A549 (cell line): ENCODE results near the gene ENGASE. TPM values are rescaled to one million over a fixed set of nuclear protein-coding genes. Genes with fewer than 3 reads are reported as not detected.

ENCODE experiments used
- ATAC-seq, 2 experiments: fragments of 200-7000 bp in 1 of 2; fragments of >200 bp in 1 of 2; cut with Nextera tagmentation in 1 of 2; cut with Tn5 transposase in 1 of 2; 3 replicates each; pipeline versions ENCODE4 v1.8.0 to v1.9.1; 2018 to 2020; ENCODE audit warnings: mild to moderate bottlenecking in 1 of 2, moderate library complexity in 1 of 2
- CTCF ChIA-PET: fragments of 300-600 bp; sonication (Branson Sonifier 250); formaldehyde crosslinking; extraction: SDS; loops from one replicate; lab custom pipeline; 2021; ENCODE audit warnings: antibody characterized with exemption, inconsistent platforms; lab: Yijun Ruan, JAX
- POLR2A ChIA-PET: fragments of 350-600 bp; formaldehyde crosslinking; extraction: SDS; loops from one replicate; lab custom pipeline; 2021; ENCODE audit warnings: antibody characterized with exemption, inconsistent platforms; lab: Yijun Ruan, JAX
- DNase-seq, 2 experiments: peaks; one replicate each; pipeline versions ENCODE4 v3.0.0 to v3.0.0-alpha.2; 2011 to 2016; ENCODE audit warnings: low read depth in 1 of 2, low spot score in 1 of 2
- FAIRE-seq: peaks from 2 replicates; lab custom pipeline; 2011; peaks lifted over from hg19 to GRCh38; lab: Jason Lieb, UNC
- H3K27ac ChIP-seq, 2 experiments: fragments of >200 bp; sonication (Bioruptor Twin); formaldehyde crosslinking; 3 replicates each; pipeline ENCODE4 v1.5.1; 2016 to 2017
- H3K4me1 ChIP-seq: fragments of >200 bp; sonication (Bioruptor Twin); formaldehyde crosslinking; 3 replicates; pipeline ENCODE4 v1.6.1; 2016
- H3K4me2 ChIP-seq: fragments of >200 bp; sonication (Bioruptor Twin); formaldehyde crosslinking; 3 replicates; pipeline ENCODE4 v1.6.1; 2016
- H3K4me3 ChIP-seq: fragments of >200 bp; sonication (Bioruptor Twin); formaldehyde crosslinking; 3 replicates; pipeline ENCODE4 v1.5.1; 2016
- H3K9me3 ChIP-seq: fragments of >200 bp; sonication (Bioruptor Twin); formaldehyde crosslinking; 3 replicates; pipeline ENCODE4 v1.6.1; 2016
- CBX2 ChIP-seq: fragments of 200-600 bp; sonication (generic); IDR thresholded peaks from 2 replicates; pipeline ENCODE4 v1.6.1; 2016; ENCODE audit warnings: low read depth, mild to moderate bottlenecking, borderline replicate concordance
- CBX8 ChIP-seq: fragments of 200-600 bp; sonication (generic); IDR thresholded peaks from 2 replicates; pipeline ENCODE4 v1.6.1; 2016
- CHD2 ChIP-seq: fragments of 150-350 bp; IDR thresholded peaks from 2 replicates; pipeline ENCODE4 v1.6.1; 2014; ENCODE audit warnings: low read length; ENCODE audit not compliant: partially characterized antibody
- EHF ChIP-seq: fragments of 250-450 bp; sonication (Bioruptor Pico); IDR thresholded peaks from 2 replicates; pipeline ENCODE4 v1.5.0; 2020; ENCODE audit warnings: mild to moderate bottlenecking
- GATA3 ChIP-seq: IDR thresholded peaks from 2 replicates; pipeline ENCODE4 v1.6.1; 2012; ENCODE audit warnings: borderline replicate concordance
- HES2 ChIP-seq: fragments of >200 bp; sonication (Bioruptor Twin); formaldehyde crosslinking; IDR thresholded peaks from 2 replicates; pipeline ENCODE4 v1.6.1; 2016
- HOXB5 ChIP-seq: fragments of 250-450 bp; sonication (Bioruptor Pico); IDR thresholded peaks from 2 replicates; pipeline ENCODE4 v1.5.0; 2020; ENCODE audit warnings: mild to moderate bottlenecking, moderate library complexity
- JUNB ChIP-seq: fragments of >200 bp; sonication (Bioruptor Twin); formaldehyde crosslinking; IDR thresholded peaks from 2 replicates; pipeline ENCODE4 v1.6.1; 2016
- KDM5A ChIP-seq: fragments of 200-600 bp; sonication (generic); IDR thresholded peaks from 2 replicates; pipeline ENCODE4 v1.6.1; 2016; ENCODE audit warnings: antibody characterized with exemption, mild to moderate bottlenecking
- MAFK ChIP-seq: fragments of 450-650 bp; IDR thresholded peaks from 2 replicates; pipeline ENCODE4 v1.6.1; 2014; ENCODE audit not compliant: partially characterized antibody
- MAX ChIP-seq: IDR thresholded peaks from 2 replicates; pipeline ENCODE4 v1.6.1; 2012
- MAZ ChIP-seq: fragments of 150-350 bp; IDR thresholded peaks from 2 replicates; pipeline ENCODE4 v1.6.1; 2014; ENCODE audit warnings: antibody characterized with exemption, low read depth, low read length, borderline replicate concordance
- MYC ChIP-seq: IDR thresholded peaks from 2 replicates; pipeline ENCODE4 v1.6.1; 2012; ENCODE audit warnings: mild to moderate bottlenecking, inconsistent platforms, low read length, improper control_type of control experiment, borderline replicate concordance
- NFE2L2 ChIP-seq: fragments of 150-350 bp; conservative IDR thresholded peaks from 2 replicates; pipeline ENCODE4 v1.6.1; 2014; ENCODE audit warnings: low read length
- NPAS2 ChIP-seq: fragments of 250-450 bp; sonication (Bioruptor Pico); IDR thresholded peaks from 2 replicates; pipeline ENCODE4 v1.8.0; 2022; ENCODE audit warnings: mild to moderate bottlenecking, moderate library complexity, borderline replicate concordance
- NR3C1 ChIP-seq: fragments of >200 bp; sonication (Bioruptor Twin); formaldehyde crosslinking; IDR thresholded peaks from 3 replicates; pipeline ENCODE4 v1.6.1; 2017
- POLR2A ChIP-seq: IDR thresholded peaks from 2 replicates; pipeline ENCODE4 v1.6.1; 2012; ENCODE audit warnings: mild to moderate bottlenecking, low read length
- POLR2AphosphoS2 ChIP-seq: conservative IDR thresholded peaks from 2 replicates; pipeline ENCODE4 v1.6.1; 2012; ENCODE audit warnings: low read length, improper control_type of control experiment, inconsistent platforms
- RAD21 ChIP-seq, 2 experiments: fragments of >200 bp in 1 of 2; sonication (Bioruptor Twin) in 1 of 2; formaldehyde crosslinking in 1 of 2; IDR thresholded peaks in 1 of 2; conservative IDR thresholded peaks in 1 of 2; 2 replicates in 1 of 2; 3 replicates in 1 of 2; pipeline ENCODE4 v1.6.1; 2012 to 2018; ENCODE audit warnings: inconsistent platforms in 1 of 2
- REST ChIP-seq: fragments of 200-600 bp; sonication (generic); IDR thresholded peaks from 2 replicates; pipeline ENCODE4 v1.6.1; 2016; ENCODE audit warnings: antibody characterized with exemption, mild to moderate bottlenecking, moderate library complexity
- SMC3 ChIP-seq: fragments of >200 bp; sonication (Bioruptor Twin); formaldehyde crosslinking; IDR thresholded peaks from 3 replicates; pipeline ENCODE4 v1.6.1; 2018; ENCODE audit warnings: inconsistent platforms
- TFCP2L1 ChIP-seq: fragments of 250-450 bp; sonication (Bioruptor Pico); IDR thresholded peaks from 2 replicates; pipeline ENCODE4 v1.5.0; 2021; ENCODE audit warnings: mild to moderate bottlenecking
- TP53 ChIP-seq: fragments of 250-450 bp; sonication (Bioruptor Pico); IDR thresholded peaks from 2 replicates; pipeline ENCODE4 v1.5.0; 2021; ENCODE audit warnings: mild to moderate bottlenecking, moderate library complexity
- WGBS: methylation state at CpG from one replicate; pipeline ENCODE4 v1.1.6; 2017; ENCODE audit errors: missing lambda C conversion rate; 5-methylcytosine and 5-hydroxymethylcytosine counted together
- polyA plus RNA-seq, 4 experiments: library from polyadenylated mRNA; depleted of rRNA in 3 of 4; stranded (reverse); fragments of >200 nt; fragmentation: RNase III in 1 of 4; extraction: RNeasy Plus Mini Kit Qiagen cat#74134 plus additional on column Dnase treatment in 1 of 4; gene quantifications; 2 replicates in 3 of 4; 3 replicates in 1 of 4; pipeline ENCODE4 v1.2.3, GENCODE V29; 2011 to 2017
- TF ChIP-seq, protein P1 (sequence below): IDR thresholded peaks from 2 replicates; pipeline ENCODE4 v1.6.1; 2012; ENCODE audit warnings: low read depth, borderline replicate concordance
- TF ChIP-seq, protein P2 (sequence below): fragments of 250-450 bp; sonication (Bioruptor Pico); IDR thresholded peaks from 2 replicates; pipeline ENCODE4 v1.5.0; 2020; ENCODE audit warnings: low read depth, mild to moderate bottlenecking, moderate library complexity
- TF ChIP-seq, protein P3 (sequence below): IDR thresholded peaks from 2 replicates; pipeline ENCODE4 v1.6.1; 2012
- TF ChIP-seq, protein P4 (sequence below): fragments of 250-450 bp; sonication (Bioruptor Pico); IDR thresholded peaks from 2 replicates; pipeline ENCODE4 v1.5.0; 2021; ENCODE audit warnings: mild to moderate bottlenecking, moderate library complexity, borderline replicate concordance

ENGASE gene
- polyA plus RNA-seq, 2 of the 4 experiments (the other 2 are of a cell fraction), result 13.4 to 41.7 TPM

- POLR2A ChIA-PET, result no interaction called here
- Histone ChIP-seq H3K4me2 (no peak overlapping the region), H3K4me1 (0 out of 3 replicates have a peak, but pooled peaks cover 6% of the 10 kb centered on the region), H3K9me3 (no peaks in the 10 kb centered on the region), H3K4me3 (no peak overlapping the region), H3K27ac (no peak overlapping the region)
- FAIRE-seq, result no peak
- TF ChIP-seq SMC3 (no peak), MAZ (no peak), NPAS2 (CRISPR knock-in tag) (no peak), KDM5A (no peak), JUNB (no peak), NFE2L2 (no peak), POLR2A (no peak), GATA3 (no peak), HES2 (no peak), HOXB5 (CRISPR knock-in tag) (no peak), MAFK (no peak), TP53 (CRISPR knock-in tag) (no peak), CBX2 (no peak), CHD2 (no peak), NR3C1 (no peak), POLR2AphosphoS2 (no peak), TFCP2L1 (CRISPR knock-in tag) (no peak)
- TF ChIP-seq, protein P1, sequence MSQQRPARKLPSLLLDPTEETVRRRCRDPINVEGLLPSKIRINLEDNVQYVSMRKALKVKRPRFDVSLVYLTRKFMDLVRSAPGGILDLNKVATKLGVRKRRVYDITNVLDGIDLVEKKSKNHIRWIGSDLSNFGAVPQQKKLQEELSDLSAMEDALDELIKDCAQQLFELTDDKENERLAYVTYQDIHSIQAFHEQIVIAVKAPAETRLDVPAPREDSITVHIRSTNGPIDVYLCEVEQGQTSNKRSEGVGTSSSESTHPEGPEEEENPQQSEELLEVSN, result no peak
- TF ChIP-seq, protein P2, sequence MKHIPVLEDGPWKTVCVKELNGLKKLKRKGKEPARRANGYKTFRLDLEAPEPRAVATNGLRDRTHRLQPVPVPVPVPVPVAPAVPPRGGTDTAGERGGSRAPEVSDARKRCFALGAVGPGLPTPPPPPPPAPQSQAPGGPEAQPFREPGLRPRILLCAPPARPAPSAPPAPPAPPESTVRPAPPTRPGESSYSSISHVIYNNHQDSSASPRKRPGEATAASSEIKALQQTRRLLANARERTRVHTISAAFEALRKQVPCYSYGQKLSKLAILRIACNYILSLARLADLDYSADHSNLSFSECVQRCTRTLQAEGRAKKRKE (CRISPR knock-in tag), result no peak
- TF ChIP-seq, protein P3, sequence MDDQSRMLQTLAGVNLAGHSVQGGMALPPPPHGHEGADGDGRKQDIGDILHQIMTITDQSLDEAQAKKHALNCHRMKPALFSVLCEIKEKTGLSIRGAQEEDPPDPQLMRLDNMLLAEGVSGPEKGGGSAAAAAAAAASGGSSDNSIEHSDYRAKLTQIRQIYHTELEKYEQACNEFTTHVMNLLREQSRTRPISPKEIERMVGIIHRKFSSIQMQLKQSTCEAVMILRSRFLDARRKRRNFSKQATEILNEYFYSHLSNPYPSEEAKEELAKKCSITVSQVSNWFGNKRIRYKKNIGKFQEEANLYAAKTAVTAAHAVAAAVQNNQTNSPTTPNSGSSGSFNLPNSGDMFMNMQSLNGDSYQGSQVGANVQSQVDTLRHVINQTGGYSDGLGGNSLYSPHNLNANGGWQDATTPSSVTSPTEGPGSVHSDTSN, result no peak
- WGBS, result 76% methylated on average over 13 of the region's 16 CpGs
- ATAC-seq, result peak in 1 of 2 experiments; percentile 8; a peak in 2 of 6 replicates
- CTCF ChIA-PET, result interaction anchor here (1.4 to 9.7 kb wide), 4 partner anchors 10 to 294 kb away, joined by 6 to 67 read pairs (median 19); no protein-coding TSS in a partner anchor
- no peak for DNase-seq
Measured at GRCh38 chr17:79098282-79098867, 23.8 kb downstream of the ENGASE start.

DNA sequence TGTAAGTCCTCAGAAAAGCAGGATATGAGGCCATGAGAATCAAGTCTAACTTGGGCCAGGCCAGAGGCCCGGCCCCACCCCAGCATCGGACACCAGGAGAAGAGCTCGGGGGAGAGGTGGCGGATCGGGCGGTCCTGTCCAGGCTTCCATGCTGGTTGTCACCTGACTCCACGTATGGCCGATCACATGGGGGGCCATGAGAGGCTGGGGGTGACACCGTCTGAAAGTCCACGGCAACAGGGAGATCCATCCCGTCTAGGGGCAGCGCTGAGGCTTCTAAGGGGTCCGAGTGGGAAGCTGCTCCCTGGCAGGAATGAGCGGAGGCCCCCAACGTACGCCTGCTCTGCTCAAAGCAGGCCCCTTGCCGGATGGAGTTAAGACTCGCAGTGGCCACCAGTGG, 25.8 kb downstream of the ENGASE start:
- DNase-seq, result no peak
- Histone ChIP-seq H3K4me2 (no peak overlapping the region), H3K4me3 (no peak overlapping the region), H3K9me3 (no peaks in the 10 kb centered on the region), H3K4me1 (0 out of 3 replicates have a peak, but pooled peaks cover 6% of the 10 kb centered on the region), H3K27ac (no peak overlapping the region)
- CTCF ChIA-PET, result interaction anchor here (1.1 to 9.7 kb wide), 4 partner anchors 13 to 292 kb away, joined by 5 to 67 read pairs (median 12); no protein-coding TSS in a partner anchor
- WGBS, result 83% methylated on average over 18 of the region's 18 CpGs
- FAIRE-seq, result no peak
- ATAC-seq, result no peak
- POLR2A ChIA-PET, result interaction anchor here (1.1 kb wide), 1 partner anchor 12 kb away, joined by 3 read pairs; no protein-coding TSS in a partner anchor
- TF ChIP-seq REST (no peak), RAD21 (conservative IDR thresholded peaks at IDR 0.05 in 1 of 2, IDR thresholded peaks at IDR 0.05 in 1 of 2) (no peak), NR3C1 (no peak), MYC (no peak), CBX8 (no peak), MAX (no peak), TP53 (CRISPR knock-in tag) (no peak), POLR2A (no peak), EHF (no peak)
- TF ChIP-seq, protein P4, sequence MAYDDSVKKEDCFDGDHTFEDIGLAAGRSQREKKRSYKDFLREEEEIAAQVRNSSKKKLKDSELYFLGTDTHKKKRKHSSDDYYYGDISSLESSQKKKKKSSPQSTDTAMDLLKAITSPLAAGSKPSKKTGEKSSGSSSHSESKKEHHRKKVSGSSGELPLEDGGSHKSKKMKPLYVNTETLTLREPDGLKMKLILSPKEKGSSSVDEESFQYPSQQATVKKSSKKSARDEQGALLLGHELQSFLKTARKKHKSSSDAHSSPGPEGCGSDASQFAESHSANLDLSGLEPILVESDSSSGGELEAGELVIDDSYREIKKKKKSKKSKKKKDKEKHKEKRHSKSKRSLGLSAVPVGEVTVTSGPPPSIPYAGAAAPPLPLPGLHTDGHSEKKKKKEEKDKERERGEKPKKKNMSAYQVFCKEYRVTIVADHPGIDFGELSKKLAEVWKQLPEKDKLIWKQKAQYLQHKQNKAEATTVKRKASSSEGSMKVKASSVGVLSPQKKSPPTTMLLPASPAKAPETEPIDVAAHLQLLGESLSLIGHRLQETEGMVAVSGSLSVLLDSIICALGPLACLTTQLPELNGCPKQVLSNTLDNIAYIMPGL (CRISPR knock-in tag), result no peak
- TF ChIP-seq, protein P3, result no peak
